Keratinocyte (primary cell): ENCODE results near the gene DUSP3. TPM values are rescaled to one million over a fixed set of nuclear protein-coding genes. Genes with fewer than 3 reads are reported as not detected.
A peak's percentile ranks its signal among the peaks of the same experiment; 100 is the strongest.

Experiments used
- DNase-seq: peaks from one replicate; pipeline ENCODE4 v3.0.0-alpha.2; 2011; ENCODE audit warnings: low read depth, missing footprints, low spot score
- FAIRE-seq: peaks from 2 replicates; lab custom pipeline; 2011; peaks lifted over from hg19 to GRCh38; lab: Jason Lieb, UNC
- H2AFZ ChIP-seq: 2 replicates; pipeline ENCODE4 v1.6.0; 2012; ENCODE audit warnings: low read length, control low read depth, inconsistent platforms; ENCODE audit not compliant: control insufficient read depth
- H3K27ac ChIP-seq: 2 replicates; pipeline ENCODE4 v1.5.1; 2011; ENCODE audit warnings: low read length; ENCODE audit not compliant: control insufficient read depth, insufficient read depth
- H3K27me3 ChIP-seq: 3 replicates; pipeline ENCODE4 v1.6.0; 2011; ENCODE audit warnings: low read length; ENCODE audit not compliant: control insufficient read depth, insufficient read depth; ENCODE audit errors: extremely low read depth
- H3K36me3 ChIP-seq, 2 experiments: 2 replicates in 1 of 2; 3 replicates in 1 of 2; pipeline ENCODE4 v1.5.1; 2011; ENCODE audit warnings: low read length in 2 of 2, mild to moderate bottlenecking in 1 of 2; ENCODE audit not compliant: control insufficient read depth in 2 of 2, insufficient read depth in 2 of 2; ENCODE audit errors: extremely low read depth in 1 of 2
- H3K4me1 ChIP-seq: 3 replicates; pipeline ENCODE4 v1.5.1; 2011; ENCODE audit warnings: low read length; ENCODE audit not compliant: control insufficient read depth, insufficient read depth; ENCODE audit errors: extremely low read depth
- H3K4me2 ChIP-seq: 3 replicates; pipeline ENCODE4 v1.6.0; 2011; ENCODE audit warnings: low read depth, low read length; ENCODE audit not compliant: control insufficient read depth, insufficient read depth; ENCODE audit errors: extremely low read depth
- H3K4me3 ChIP-seq, 3 experiments: fragments of 200-600 bp in 1 of 3; sonication (generic) in 1 of 3; 2 replicates in 2 of 3; 3 replicates in 1 of 3; pipeline ENCODE4 v1.5.1; 2011 to 2016; ENCODE audit warnings: low read length in 3 of 3, mild to moderate bottlenecking in 3 of 3, control low read depth in 2 of 3, inconsistent platforms in 1 of 3, low read depth in 1 of 3, mixed read lengths in 1 of 3, mixed run types in 1 of 3, moderate library complexity in 1 of 3; ENCODE audit not compliant: control insufficient read depth in 2 of 3, insufficient read depth in 2 of 3; ENCODE audit errors: extremely low read depth in 1 of 3
- H3K79me2 ChIP-seq: 2 replicates; pipeline ENCODE4 v1.6.0; 2012; ENCODE audit warnings: low read length; ENCODE audit not compliant: control insufficient read depth, insufficient read depth
- H3K9ac ChIP-seq: 3 replicates; pipeline ENCODE4 v1.6.0; 2011; ENCODE audit warnings: low read length; ENCODE audit not compliant: control insufficient read depth, insufficient read depth; ENCODE audit errors: extremely low read depth
- H3K9me1 ChIP-seq: 3 replicates; pipeline ENCODE4 v1.6.0; 2011; ENCODE audit warnings: low read length; ENCODE audit not compliant: control insufficient read depth, insufficient read depth; ENCODE audit errors: extremely low read depth
- H3K9me3 ChIP-seq: 2 replicates; pipeline ENCODE4 v1.5.1; 2012; ENCODE audit warnings: low read depth, low read length; ENCODE audit not compliant: control insufficient read depth
- H4K20me1 ChIP-seq: 3 replicates; pipeline ENCODE4 v1.6.0; 2011; ENCODE audit warnings: low read length; ENCODE audit not compliant: control insufficient read depth, insufficient read depth; ENCODE audit errors: extremely low read depth
- CTCF ChIP-seq, 3 experiments: IDR thresholded peaks in 1 of 3; conservative IDR thresholded peaks in 1 of 3; optimal IDR thresholded peaks in 1 of 3; 2 replicates in 2 of 3; 3 replicates in 1 of 3; pipeline versions ENCODE3 to v1.5.1; 2011; ENCODE audit warnings: low read length in 3 of 3, mild to moderate bottlenecking in 3 of 3, moderate library complexity in 2 of 3, control low read depth in 1 of 3, inconsistent platforms in 1 of 3; ENCODE audit not compliant: insufficient read depth in 2 of 3; ENCODE audit errors: extremely low read depth in 1 of 3
- EZH2 ChIP-seq: IDR thresholded peaks from one replicate; pipeline ENCODE4 v1.6.1; 2012; ENCODE audit warnings: inconsistent platforms, mild to moderate bottlenecking, low read length, moderate library complexity
- dilution Hi-C: fragments of 300-500 bp; cut with MboI; formaldehyde crosslinking; loops from one replicate; pipeline ENCODE4 v1.7.0; 2020; ENCODE audit warnings: low sequenced_read_pairs; ENCODE audit not compliant: extremely low pct_ligation_motif_present
- polyA plus RNA-seq, 5 experiments: library from polyadenylated mRNA; depleted of rRNA in 3 of 5; stranded (reverse) in 3 of 5; stranded (forward) in 1 of 5; unstranded in 1 of 5; fragments of >200 nt; gene quantifications; 1 replicate in 1 of 5; 2 replicates in 3 of 5; 3 replicates in 1 of 5; pipeline versions ENCODE4 v1.2.1 to v1.2.3, GENCODE V29; 2011 to 2012; ENCODE audit warnings: missing spikeins in 2 of 5, low read depth in 1 of 5, low replicate concordance in 1 of 5

Gene DUSP3
- polyA plus RNA-seq, 1 donor (not counting 4 experiments of a cell fraction or from before 2014, with no cell fraction given): 39.2 TPM

- Histone ChIP-seq H3K27me3 (no peaks in the 10 kb centered on the region), H3K9me1 (no peaks in the 10 kb centered on the region), H2AFZ (no peak overlapping the region), H3K27ac (no peak overlapping the region), H3K36me3 (no peaks in the 10 kb centered on the region), H3K79me2 (no peaks in the 10 kb centered on the region), H3K4me2 (no peak overlapping the region), H4K20me1 (no peaks in the 10 kb centered on the region), H3K9me3 (no peaks in the 10 kb centered on the region), H3K4me1 (peaks cover 19% of the 10 kb centered on the region), H3K4me3 (no peak overlapping the region), H3K9ac (no peak overlapping the region)
- FAIRE-seq (no peak), DNase-seq (no peak)
- TF ChIP-seq EZH2 (no peak), CTCF (optimal IDR thresholded peaks at IDR 0.05 in 1 of 3, IDR thresholded peaks at IDR 0.05 in 1 of 3, conservative IDR thresholded peaks at IDR 0.05 in 1 of 3; ENCODE audit: extremely low read depth in 1 of 3, insufficient read depth in 2 of 3, low read length in 3 of 3) (no peak)
- dilution Hi-C loops: no loop called here
These were observed 4.3 kb upstream of the DUSP3 start for GRCh38 chr17:43782913-43783680.

GRCh38 chr17:43780135-43780534, 1.4 kb upstream of the DUSP3 start, which contains the start of gene CFAP97D1:
CFAP97D1 (plus strand) TSS chr17:43780435; CDS start chr17:43780463, 28 bp downstream.
- peak within 1 kb of the TSS; percentile 86 for H2AFZ ChIP-seq
- no peaks in the 10 kb centered on the region for H3K27me3 ChIP-seq
- DNase-seq (no peak), FAIRE-seq (no peak)
- no peak for TF ChIP-seq CTCF (optimal IDR thresholded peaks at IDR 0.05 in 1 of 3, IDR thresholded peaks at IDR 0.05 in 1 of 3, conservative IDR thresholded peaks at IDR 0.05 in 1 of 3; ENCODE audit: extremely low read depth in 1 of 3, insufficient read depth in 2 of 3, low read length in 3 of 3)
- no peak for TF ChIP-seq EZH2
- no peak within 1 kb of the TSS for H3K27ac ChIP-seq
- peaks cover 18% of the 10 kb centered on the region for H3K79me2 ChIP-seq
- no peaks in the 10 kb centered on the region for H3K9me1 ChIP-seq
- peaks cover 5 to 8% of the 10 kb centered on the region in 2 experiments for H3K36me3 ChIP-seq
- peaks cover 26% of the 10 kb centered on the region for H3K4me1 ChIP-seq
- dilution Hi-C loops: no loop called here
- no peaks in the 10 kb centered on the region for H4K20me1 ChIP-seq
- H3K4me2 ChIP-seq: peak within 1 kb of the TSS; percentile 90
- H3K4me3 ChIP-seq: peak within 1 kb of the TSS; percentile 74 to 95 (median 78)
- H3K9ac ChIP-seq: peak within 1 kb of the TSS; percentile 94
- H3K9me3 ChIP-seq: no peaks in the 10 kb centered on the region
